GM19463 (cell line): Measurements from ENCODE around the gene MKNK1.

Source experiments
- ATAC-seq: cut with Tn5 transposase; IDR thresholded peaks from one replicate; pipeline ENCODE4 v1.9.1; 2021; ENCODE audit warnings: mild to moderate bottlenecking, moderate library complexity; ENCODE audit not compliant: unreplicated experiment

Gene MKNK1

GRCh38 chr1:46568461-46568891 is 35.6 kb downstream of the MKNK1 start:
- no peak for ATAC-seq

GRCh38 chr1:46563341-46563740 is 40.7 kb downstream of the MKNK1 start:
- no peak for ATAC-seq

GRCh38 chr1:46562498-46562897 is 41.6 kb downstream of the MKNK1 start:
- no peak for ATAC-seq

- ATAC-seq, result no peak
Measured at GRCh38 chr1:46558966-46559365, 45.1 kb downstream of the MKNK1 start.

- ATAC-seq, result no peak
Measured at GRCh38 chr1:46558141-46558963, 45.7 kb downstream of the MKNK1 start.

GRCh38 chr1:46557403-46557802 is 46.7 kb downstream of the MKNK1 start:
- no peak for ATAC-seq

- ATAC-seq, result no peak
Measured at GRCh38 chr1:46556822-46557221, 47.2 kb downstream of the MKNK1 start.

GRCh38 chr1:46555826-46556619 is 48.0 kb downstream of the MKNK1 start:
- ATAC-seq, result no peak

GRCh38 chr1:46554597-46555381 is 49.3 kb downstream of the MKNK1 start:
- no peak for ATAC-seq

- no peak for ATAC-seq
Measured at GRCh38 chr1:46554236-46554596, 49.9 kb downstream of the MKNK1 start.

- no peak for ATAC-seq
Measured at GRCh38 chr1:46553506-46553905, 50.6 kb downstream of the MKNK1 start.

- ATAC-seq, result no peak
Measured at GRCh38 chr1:46552357-46553237, 51.5 kb downstream of the MKNK1 start.

- no peak for ATAC-seq
Measured at GRCh38 chr1:46551597-46552095, 52.4 kb downstream of the MKNK1 start, which contains the start of gene KNCN. KNCN (minus strand) TSS chr1:46551647; CDS start chr1:46551215, 432 bp downstream.

GRCh38 chr1:46550751-46551231 is 53.3 kb downstream of the MKNK1 start:
- no peak for ATAC-seq

- ATAC-seq, result no peak
Measured at GRCh38 chr1:46549697-46550681, 54.1 kb downstream of the MKNK1 start.

- ATAC-seq, result no peak
Measured at GRCh38 chr1:46547481-46548383, 56.3 kb downstream of the MKNK1 start.

- no peak for ATAC-seq
Measured at GRCh38 chr1:46546210-46546609, 57.9 kb downstream of the MKNK1 start.

- ATAC-seq, result no peak
Measured at GRCh38 chr1:46545784-46546183, 58.3 kb downstream of the MKNK1 start.
